ENCODE data around the gene SYTL3. TPM values are rescaled to one million over a fixed set of nuclear protein-coding genes. Genes with fewer than 3 reads are reported as not detected.
A peak's percentile ranks its signal among the peaks of the same experiment; 100 is the strongest.

SYTL3 gene
- total RNA-seq, 2 experiments from 2014 or later, result 181 to 186 TPM

DNA sequence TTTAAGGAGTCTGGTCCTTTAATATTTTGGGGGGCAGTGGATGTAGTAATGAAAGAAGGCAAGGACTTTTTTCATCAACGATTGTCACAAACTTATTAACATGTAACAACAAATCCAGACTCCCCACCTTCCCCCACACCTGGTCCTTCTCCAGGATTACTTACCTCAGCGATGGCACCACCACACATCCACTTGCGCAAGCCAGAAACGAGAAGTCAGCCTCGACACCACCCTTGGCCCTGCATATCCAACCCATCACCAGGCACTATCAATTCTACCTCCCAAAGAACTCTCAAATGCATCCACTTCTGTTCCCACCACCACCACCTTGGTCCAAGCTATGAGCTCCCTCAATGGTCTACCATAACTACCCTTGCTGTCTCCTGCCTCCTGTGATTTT lies 162.8 kb downstream of the SYTL3 start:
- POLR2A ChIA-PET, result interaction anchor here (1.7 to 4.2 kb wide), 2 partner anchors 14 to 57 kb away, joined by 5 to 28 read pairs; no protein-coding TSS in a partner anchor
- Mint-ChIP-seq H3K36me3 (peaks cover 88% of the 10 kb centered on the region), H3K4me3 (peak overlapping the region; percentile 100), H3K9me3 (no peaks in the 10 kb centered on the region), H3K4me1 (ENCODE audit: low read depth) (peaks cover 88% of the 10 kb centered on the region), H3K27ac (peak overlapping the region; percentile 99), H3K27me3 (no peaks in the 10 kb centered on the region)
- no peak for DNase-seq
- intact Hi-C loops (cut with micrococcal nuclease), result no loop called here
- CTCF ChIA-PET, result interaction anchor here (1.1 to 2.5 kb wide), 3 partner anchors 13 to 160 kb away, joined by 3 to 8 read pairs (median 3); no protein-coding TSS in a partner anchor

DNA sequence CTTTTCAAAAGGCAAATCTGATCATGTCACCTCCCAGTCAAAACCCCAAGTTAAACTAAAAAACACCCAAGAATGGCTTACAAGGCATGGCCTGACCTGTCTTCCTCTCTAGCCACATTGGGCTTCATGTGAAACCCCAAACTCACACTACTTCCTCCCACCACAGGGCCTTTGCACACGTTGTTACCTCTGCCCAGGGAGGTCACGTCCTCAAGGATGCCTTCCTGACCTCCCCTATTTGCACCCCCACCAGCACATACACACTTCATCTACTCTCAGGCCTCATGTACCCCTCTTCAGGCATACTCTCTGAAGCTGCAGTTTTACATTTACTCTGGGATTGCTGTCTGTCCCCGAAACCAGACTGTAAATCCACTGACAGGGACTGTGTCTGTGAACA lies 163.2 kb downstream of the SYTL3 start:
- H3K27me3 Mint-ChIP-seq, result no peaks in the 10 kb centered on the region
- DNase-seq, result peak; percentile 39

More for the DNA sequence above, 163.2 kb downstream of the SYTL3 start:
- intact Hi-C loops (cut with micrococcal nuclease), result no loop called here
- Mint-ChIP-seq H3K36me3 (peaks cover 88% of the 10 kb centered on the region), H3K4me3 (peak overlapping the region; percentile 100), H3K9me3 (no peaks in the 10 kb centered on the region), H3K27ac (peak overlapping the region; percentile 99), H3K4me1 (ENCODE audit: low read depth) (peaks cover 84% of the 10 kb centered on the region)
- ChIA-PET CTCF (interaction anchor here (0.6 to 1.4 kb wide), 5 partner anchors 16 to 187 kb away, joined by 3 read pairs; partner anchors contain the start of gene RSPH3), POLR2A (interaction anchor here (1.0 to 4.2 kb wide), 6 partner anchors 10 to 57 kb away, joined by 3 to 28 read pairs (median 4); no protein-coding TSS in a partner anchor)

Small RNA genes lying within 50 kb of the gene (microRNA-seq; reads per million reads assigned to microRNA genes)
- gene MIR3918 (ENCODE audit: borderline microRNAs expressed, borderline number of aligned reads, borderline replicate concordance), result 1.6 reads per million
- not detected for gene MIR7161 (ENCODE audit: borderline microRNAs expressed, borderline number of aligned reads, borderline replicate concordance)

Other genes with a start within 250 kb of the SYTL3 start
- 10 to 100 TPM; 11.3 to 11.6 TPM for gene TMEM181, start 90.0 kb upstream of the SYTL3 start, total RNA-seq
- 100 to 1,000 TPM; 117 to 120 TPM for gene DYNLT1, start 5.3 kb upstream of the SYTL3 start, total RNA-seq
- gene EZR, start 169.3 kb downstream of the SYTL3 start, total RNA-seq, result 100 to 1,000 TPM; 255 to 256 TPM

Measured in activated CD4-positive, alpha-beta memory T cell treated with anti-CD3 and anti-CD28 coated beads for 36 hours (primary cell).